Neuronal stem cell (in vitro differentiated cells): ENCODE measurements around the gene ABI3.

Source experiments
- DNase-seq: peaks from one replicate; pipeline ENCODE4 v3.0.0-alpha.2; 2013; ENCODE audit warnings: low spot score
- H2AFZ ChIP-seq: one replicate; pipeline ENCODE4 v1.6.1; 2013; ENCODE audit warnings: mild to moderate bottlenecking, low read length, inconsistent platforms
- H2AK5ac ChIP-seq: 2 replicates; pipeline ENCODE4 v1.6.1; 2013; ENCODE audit warnings: low read depth, mild to moderate bottlenecking, inconsistent platforms, low read length, moderate library complexity, mixed read lengths
- H2BK120ac ChIP-seq: 2 replicates; pipeline ENCODE4 v1.6.1; 2013; ENCODE audit warnings: low read depth, mild to moderate bottlenecking, inconsistent platforms, low read length, moderate library complexity, mixed read lengths
- H2BK12ac ChIP-seq: one replicate; pipeline ENCODE4 v1.6.1; 2013; ENCODE audit warnings: low read length, inconsistent platforms
- H2BK15ac ChIP-seq: 2 replicates; pipeline ENCODE4 v1.6.1; 2013; ENCODE audit warnings: mild to moderate bottlenecking, low read length, inconsistent platforms, mixed read lengths
- H2BK5ac ChIP-seq: one replicate; pipeline ENCODE4 v1.6.1; 2013; ENCODE audit warnings: inconsistent platforms, mild to moderate bottlenecking, low read length, moderate library complexity
- H3K14ac ChIP-seq: one replicate; pipeline ENCODE4 v1.6.1; 2013; ENCODE audit warnings: low read length, inconsistent platforms
- H3K18ac ChIP-seq: 2 replicates; pipeline ENCODE4 v1.6.1; 2013; ENCODE audit warnings: low read length, inconsistent platforms
- H3K23ac ChIP-seq: 2 replicates; pipeline ENCODE4 v1.6.1; 2013; ENCODE audit warnings: low read depth, mild to moderate bottlenecking, mixed read lengths, low read length, inconsistent platforms; ENCODE audit not compliant: poor library complexity
- H3K27ac ChIP-seq: replicated peaks from 3 replicates; pipeline ENCODE4 v1.5.1; 2013; ENCODE audit warnings: low read length, inconsistent platforms
- H3K27me3 ChIP-seq, 3 experiments: 2 replicates each; pipeline ENCODE4 v1.6.1; 2013; ENCODE audit warnings: low read length in 3 of 3, mild to moderate bottlenecking in 2 of 3, inconsistent platforms in 1 of 3, low read depth in 1 of 3, mixed read lengths in 1 of 3, moderate library complexity in 1 of 3; ENCODE audit not compliant: control insufficient read depth in 3 of 3, insufficient read depth in 3 of 3
- H3K36me3 ChIP-seq, 2 donors: replicated peaks in 1 of 2; 2 replicates each; pipeline ENCODE4 v1.6.1; 2013; ENCODE audit warnings: low read length in 2 of 2; ENCODE audit not compliant: control insufficient read depth in 2 of 2, insufficient read depth in 2 of 2
- H3K4ac ChIP-seq: 2 replicates; pipeline ENCODE4 v1.6.1; 2013; ENCODE audit warnings: inconsistent platforms, mild to moderate bottlenecking, low read length, moderate library complexity
- H3K4me1 ChIP-seq, 2 donors: 1 replicate in 1 of 2; 2 replicates in 1 of 2; pipeline ENCODE4 v1.6.1; 2013; ENCODE audit warnings: low read length in 2 of 2, low read depth in 1 of 2; ENCODE audit not compliant: control insufficient read depth in 2 of 2, insufficient read depth in 1 of 2
- H3K4me2 ChIP-seq: one replicate; pipeline ENCODE4 v1.6.1; 2013; ENCODE audit warnings: mild to moderate bottlenecking, low read length, inconsistent platforms; ENCODE audit not compliant: insufficient read depth, poor library complexity, severe bottlenecking
- H3K4me3 ChIP-seq, 2 donors: 2 replicates each; pipeline ENCODE4 v1.5.1; 2013; ENCODE audit warnings: low read length in 2 of 2, mild to moderate bottlenecking in 2 of 2, inconsistent platforms in 1 of 2, moderate library complexity in 1 of 2
- H3K79me1 ChIP-seq: one replicate; pipeline ENCODE4 v1.6.1; 2013; ENCODE audit warnings: low read depth, mild to moderate bottlenecking, inconsistent platforms, low read length, moderate library complexity
- H3K9ac ChIP-seq: one replicate; pipeline ENCODE4 v1.6.1; 2013; ENCODE audit warnings: mild to moderate bottlenecking, low read depth, low read length, inconsistent platforms; ENCODE audit not compliant: poor library complexity
- H3K9me3 ChIP-seq, 2 donors: replicated peaks in 1 of 2; 2 replicates each; pipeline versions ENCODE3 to v1.6.1; 2013; ENCODE audit warnings: low read length in 2 of 2, mild to moderate bottlenecking in 2 of 2, inconsistent platforms in 1 of 2, low read depth in 1 of 2, mixed read lengths in 1 of 2, moderate library complexity in 1 of 2; ENCODE audit not compliant: control insufficient read depth in 2 of 2, insufficient read depth in 1 of 2
- H4K8ac ChIP-seq: one replicate; pipeline ENCODE4 v1.6.1; 2013; ENCODE audit warnings: low read depth, mild to moderate bottlenecking, inconsistent platforms, low read length, moderate library complexity
- H4K91ac ChIP-seq: one replicate; pipeline ENCODE4 v1.6.1; 2013; ENCODE audit warnings: low read length, low read depth, mild to moderate bottlenecking, inconsistent platforms; ENCODE audit not compliant: poor library complexity
- WGBS, 2 donors: extraction: QIAGEN DNeasy Blood & Tissue Kit; methylation state at CpG; one replicate each; pipeline ENCODE4 v1.1.7; 2013; ENCODE audit warnings: missing lambda C conversion rate in 2 of 2, mixed read lengths in 1 of 2; ENCODE audit not compliant: insufficient read length in 2 of 2, insufficient replicate concordance in 1 of 2; ENCODE audit errors: extremely low coverage in 2 of 2; 5-methylcytosine and 5-hydroxymethylcytosine counted together

The ABI3 gene

DNA sequence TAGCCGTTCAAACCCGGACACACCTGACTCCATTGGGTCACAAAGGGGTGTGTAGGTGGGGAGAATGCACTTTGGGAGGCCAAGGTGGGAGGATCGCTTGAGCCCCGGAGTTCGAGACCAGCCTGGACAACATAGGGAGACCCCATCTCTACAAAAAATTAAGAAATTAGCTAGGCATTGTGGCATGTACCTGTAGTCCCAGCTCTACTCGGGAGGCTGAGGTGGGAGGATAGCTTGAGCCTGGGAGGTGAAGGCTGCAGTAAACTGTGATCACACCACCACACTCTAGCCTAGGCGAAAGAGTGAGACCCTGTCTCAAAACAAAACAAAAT lies 21.0 kb downstream of the ABI3 start:
- Histone ChIP-seq H3K4me3 (no peak overlapping the region), H4K8ac (no peak overlapping the region), H3K9me3 (peaks cover 0 to 2% of the 10 kb centered on the region in 2 donors), H2AK5ac (no peak overlapping the region), H4K91ac (no peak overlapping the region), H3K79me1 (no peaks in the 10 kb centered on the region), H3K36me3 (no peaks in the 10 kb centered on the region), H2BK5ac (no peak overlapping the region), H3K23ac (no peak overlapping the region), H3K14ac (no peak overlapping the region), H3K27ac (no peak overlapping the region), H3K4me1 (peaks cover 4% of the 10 kb centered on the region in 2 donors), H2AFZ (no peak overlapping the region), H2BK12ac (no peak overlapping the region), H2BK120ac (no peak overlapping the region), H2BK15ac (no peak overlapping the region), H3K4me2 (no peak overlapping the region), H3K27me3 (peaks cover 7 to 51% (median 43%) of the 10 kb centered on the region in 3 experiments), H3K4ac (no peak overlapping the region), H3K18ac (no peak overlapping the region), H3K9ac (no peak overlapping the region)
- DNase-seq = no peak
- WGBS, 2 donors = no CpG with 5 or more reads among the region's 7 CpGs

DNA sequence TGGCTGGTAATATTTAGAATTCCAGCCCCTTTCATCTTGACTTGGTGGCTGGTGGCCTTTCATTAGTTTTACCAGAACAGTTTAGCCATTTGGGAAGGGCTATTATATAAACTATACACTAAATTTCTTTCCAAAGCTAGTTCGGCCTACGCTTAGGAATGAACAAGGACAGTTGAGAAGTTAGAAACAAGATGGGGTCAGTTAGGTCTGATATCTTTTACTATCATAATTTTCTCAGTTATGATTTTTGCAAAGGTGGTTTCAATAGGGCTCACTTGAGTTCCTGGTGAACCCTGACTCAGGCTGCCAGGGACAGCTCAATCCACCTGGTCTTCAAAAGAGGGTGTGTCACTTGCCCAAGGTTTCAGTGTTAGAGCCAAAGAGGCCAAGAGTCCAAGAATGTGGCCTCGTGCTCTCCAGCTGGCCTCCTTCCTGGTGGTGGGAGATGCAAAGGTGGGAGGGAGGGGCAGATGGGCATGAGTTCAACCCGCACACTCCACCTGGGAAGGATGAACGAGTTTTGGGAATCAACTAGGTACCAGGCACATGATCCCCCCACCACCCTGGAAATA lies 24.1 kb downstream of the ABI3 start:
- WGBS, 2 donors = no CpG with 5 or more reads among the region's 5 CpGs
- Histone ChIP-seq H2BK120ac (no peak overlapping the region), H2AFZ (no peak overlapping the region), H2BK5ac (no peak overlapping the region), H3K27ac (no peak overlapping the region), H3K9ac (peak overlapping the region; percentile 81), H3K14ac (no peak overlapping the region), H3K9me3 (peaks cover 0 to 2% of the 10 kb centered on the region in 2 donors), H3K18ac (peak overlapping the region; percentile 71), H4K91ac (no peak overlapping the region), H3K36me3 (no peaks in the 10 kb centered on the region), H3K4me2 (no peak overlapping the region), H3K79me1 (no peaks in the 10 kb centered on the region), H2AK5ac (no peak overlapping the region), H3K4me1 (peaks cover 4% of the 10 kb centered on the region in 2 donors), H3K23ac (no peak overlapping the region), H3K27me3 (peaks cover 6 to 24% (median 21%) of the 10 kb centered on the region in 3 experiments), H3K4ac (no peak overlapping the region), H2BK12ac (no peak overlapping the region), H3K4me3 (no peak overlapping the region), H4K8ac (no peak overlapping the region), H2BK15ac (no peak overlapping the region)
- no peak for DNase-seq

DNA sequence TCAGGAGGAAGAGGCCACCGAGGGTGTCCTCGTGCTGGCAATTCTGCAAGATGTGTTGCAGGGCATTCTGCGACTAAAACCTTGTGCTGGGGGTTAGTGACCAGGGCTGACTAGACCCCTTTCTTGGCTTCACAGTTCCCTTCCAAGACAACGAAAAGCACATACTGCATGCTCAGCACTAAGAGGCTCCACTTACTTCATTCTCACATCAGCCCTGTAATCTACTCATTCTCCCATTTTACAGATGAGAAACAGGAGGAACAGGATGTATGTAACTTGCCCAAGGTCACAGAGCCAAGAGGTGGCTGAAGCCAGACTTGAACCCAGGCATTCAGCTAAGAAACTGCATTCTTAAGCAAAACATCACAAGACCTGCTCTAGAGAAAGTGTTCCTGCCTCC lies 25.4 kb downstream of the ABI3 start:
- Histone ChIP-seq H3K4me1 (peaks cover 1 to 2% of the 10 kb centered on the region in 2 donors), H2BK5ac (no peak overlapping the region), H4K91ac (no peak overlapping the region), H3K4me3 (no peak overlapping the region), H3K36me3 (no peaks in the 10 kb centered on the region), H2BK12ac (no peak overlapping the region), H3K27ac (no peak overlapping the region), H3K18ac (no peak overlapping the region), H3K14ac (no peak overlapping the region), H3K79me1 (no peaks in the 10 kb centered on the region), H3K9me3 (peaks cover 0 to 2% of the 10 kb centered on the region in 2 donors), H3K9ac (no peak overlapping the region), H4K8ac (no peak overlapping the region), H2BK15ac (no peak overlapping the region), H3K27me3 (peaks cover 3 to 13% (median 10%) of the 10 kb centered on the region in 3 experiments), H2AK5ac (no peak overlapping the region), H2BK120ac (no peak overlapping the region), H2AFZ (no peak overlapping the region), H3K23ac (no peak overlapping the region), H3K4me2 (no peak overlapping the region), H3K4ac (no peak overlapping the region)
- no peak for DNase-seq
- no CpG with 5 or more reads among the region's 4 CpGs for WGBS, 2 donors

DNA sequence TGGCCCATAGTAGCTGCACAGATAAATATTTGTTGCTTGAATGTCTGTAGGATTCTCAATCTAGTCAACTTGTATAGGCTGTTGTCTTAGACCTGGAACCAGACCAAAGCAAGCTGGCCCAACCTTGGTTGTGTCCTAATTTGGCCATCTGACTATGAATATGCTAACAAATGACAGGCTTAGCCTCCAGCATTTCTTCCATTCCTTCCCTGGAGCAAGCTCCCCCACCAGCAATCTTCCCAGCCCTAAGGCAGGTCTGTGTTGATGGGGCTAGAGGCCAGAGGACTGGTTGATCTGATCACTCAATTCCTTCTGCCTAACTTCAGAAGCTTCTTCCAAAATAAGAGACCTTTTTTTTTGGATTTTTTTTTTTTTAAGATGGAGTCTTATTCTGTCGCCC lies 29.5 kb downstream of the ABI3 start:
- no CpG with 5 or more reads among the region's 1 CpG for WGBS, 2 donors
- Histone ChIP-seq H2BK120ac (no peak overlapping the region), H3K27ac (no peak overlapping the region), H2BK5ac (no peak overlapping the region), H3K23ac (no peak overlapping the region), H3K9me3 (no peaks in the 10 kb centered on the region), H3K4me1 (peaks cover 0 to 1% of the 10 kb centered on the region in 2 donors), H2BK15ac (no peak overlapping the region), H3K4me2 (no peak overlapping the region), H3K18ac (no peak overlapping the region), H3K36me3 (no peaks in the 10 kb centered on the region), H2BK12ac (no peak overlapping the region), H2AK5ac (no peak overlapping the region), H3K27me3 (peaks cover 0 to 2% (median 2%) of the 10 kb centered on the region in 3 experiments), H2AFZ (no peak overlapping the region), H4K91ac (no peak overlapping the region), H3K4me3 (no peak overlapping the region), H3K79me1 (no peaks in the 10 kb centered on the region), H4K8ac (no peak overlapping the region), H3K4ac (no peak overlapping the region), H3K14ac (no peak overlapping the region), H3K9ac (no peak overlapping the region)
- DNase-seq = no peak
